Glutamatergic neuron (in vitro differentiated cells): ENCODE measurements around the gene HDC. TPM values are rescaled to one million over a fixed set of nuclear protein-coding genes. Genes with fewer than 3 reads are reported as not detected.

Source experiments
- DNase-seq: peaks from one replicate; pipeline ENCODE4 v3.0.0; 2022
- H3K27ac Mint-ChIP-seq: one replicate; pipeline ENCODE4 v1.8.0; 2020; ENCODE audit warnings: mild to moderate bottlenecking, mixed read lengths, inconsistent platforms; ENCODE audit not compliant: unreplicated experiment
- H3K27me3 Mint-ChIP-seq: one replicate; pipeline ENCODE4 v1.8.0; 2020; ENCODE audit warnings: mild to moderate bottlenecking, moderate library complexity, mixed read lengths, inconsistent platforms; ENCODE audit not compliant: unreplicated experiment
- H3K36me3 Mint-ChIP-seq: one replicate; pipeline ENCODE4 v1.8.0; 2020; ENCODE audit warnings: mild to moderate bottlenecking, mixed read lengths, inconsistent platforms; ENCODE audit not compliant: unreplicated experiment
- H3K4me1 Mint-ChIP-seq: one replicate; pipeline ENCODE4 v1.8.0; 2020; ENCODE audit warnings: mild to moderate bottlenecking, low read depth, mixed read lengths, inconsistent platforms; ENCODE audit not compliant: unreplicated experiment
- H3K4me3 Mint-ChIP-seq: one replicate; pipeline ENCODE4 v1.8.0; 2020; ENCODE audit warnings: mild to moderate bottlenecking, mixed read lengths, inconsistent platforms; ENCODE audit not compliant: unreplicated experiment
- H3K9me3 Mint-ChIP-seq: one replicate; pipeline ENCODE4 v1.8.0; 2020; ENCODE audit warnings: mild to moderate bottlenecking, moderate library complexity, mixed read lengths, inconsistent platforms; ENCODE audit not compliant: unreplicated experiment
- CTCF ChIP-seq: fragments of 200-600 bp; sonication (generic); IDR thresholded peaks from one replicate; pipeline ENCODE4 v1.5.0; 2021; ENCODE audit not compliant: partially characterized antibody, unreplicated experiment
- long read RNA-seq: library from polyadenylated mRNA; unstranded; transcript quantifications from one replicate; pipeline ENCODE4 v2.0.0, GENCODE V29; 2020; ENCODE audit not compliant: unreplicated experiment
- total RNA-seq: library from RNA; stranded (reverse); fragmentation: NEBNext Ultra II Directional; extraction: Animal tissue kit (Norgen Biotek cat#: 25700); gene quantifications from one replicate; pipeline ENCODE4 v1.2.1, GENCODE V29; 2021; ENCODE audit not compliant: unreplicated experiment

Gene HDC
- total RNA-seq: not detected
- long read RNA-seq: 0 reads

- Mint-ChIP-seq H3K27me3 (no peaks in the 10 kb centered on the region), H3K4me3 (no peak within 1 kb of the TSS), H3K4me1 (no peaks in the 10 kb centered on the region), H3K27ac (no peak within 1 kb of the TSS), H3K9me3 (no peaks in the 10 kb centered on the region), H3K36me3 (no peaks in the 10 kb centered on the region)
- TF ChIP-seq CTCF: no peak
- no peak for DNase-seq
Observed at GRCh38 chr15:50265620-50266019, at the start of gene HDC. Gene HDC, minus strand, starts transcription at chr15:50265726. Its CDS starts 103 bp downstream, at chr15:50265623.

GRCh38 chr15:50312636-50313035 lies 47.1 kb upstream of the HDC start:
- TF ChIP-seq CTCF: no peak
- peaks cover 4% of the 10 kb centered on the region for H3K4me1 Mint-ChIP-seq
- H3K9me3 Mint-ChIP-seq: no peaks in the 10 kb centered on the region
- peaks cover 9% of the 10 kb centered on the region for H3K36me3 Mint-ChIP-seq
- H3K4me3 Mint-ChIP-seq: no peak overlapping the region
- DNase-seq: no peak
- H3K27ac Mint-ChIP-seq: no peak overlapping the region
- H3K27me3 Mint-ChIP-seq: no peaks in the 10 kb centered on the region

- DNase-seq: no peak
- H3K9me3 Mint-ChIP-seq: no peaks in the 10 kb centered on the region
- peaks cover under 1% of the 10 kb centered on the region for H3K4me1 Mint-ChIP-seq
- no peaks in the 10 kb centered on the region for H3K27me3 Mint-ChIP-seq
- H3K36me3 Mint-ChIP-seq: peaks cover 16% of the 10 kb centered on the region
- no peak overlapping the region for H3K4me3 Mint-ChIP-seq
- H3K27ac Mint-ChIP-seq: no peak overlapping the region
- no peak for TF ChIP-seq CTCF
Observed at GRCh38 chr15:50307799-50308198, 42.3 kb upstream of the HDC start.

- H3K9me3 Mint-ChIP-seq: no peaks in the 10 kb centered on the region
- H3K27ac Mint-ChIP-seq: no peak overlapping the region
- no peak for TF ChIP-seq CTCF
- no peak overlapping the region for H3K4me3 Mint-ChIP-seq
- H3K27me3 Mint-ChIP-seq: no peaks in the 10 kb centered on the region
- no peak for DNase-seq
- peaks cover 16% of the 10 kb centered on the region for H3K36me3 Mint-ChIP-seq
- no peaks in the 10 kb centered on the region for H3K4me1 Mint-ChIP-seq
Observed at GRCh38 chr15:50304836-50305235, 39.3 kb upstream of the HDC start.

- DNase-seq: no peak
- no peak overlapping the region for H3K4me3 Mint-ChIP-seq
- peaks cover 7% of the 10 kb centered on the region for H3K36me3 Mint-ChIP-seq
- TF ChIP-seq CTCF: no peak
- H3K27ac Mint-ChIP-seq: no peak overlapping the region
- no peaks in the 10 kb centered on the region for H3K4me1 Mint-ChIP-seq
- H3K9me3 Mint-ChIP-seq: no peaks in the 10 kb centered on the region
- H3K27me3 Mint-ChIP-seq: no peaks in the 10 kb centered on the region
Observed at GRCh38 chr15:50302581-50302980, 37.1 kb upstream of the HDC start.
